GDM1 (cell line): ENCODE measurements around the gene SENP1.

Experiments used
- DNase-seq: peaks from one replicate; lab custom pipeline; 2025; lab: John Stamatoyannopoulos, UW

The SENP1 gene

DNA sequence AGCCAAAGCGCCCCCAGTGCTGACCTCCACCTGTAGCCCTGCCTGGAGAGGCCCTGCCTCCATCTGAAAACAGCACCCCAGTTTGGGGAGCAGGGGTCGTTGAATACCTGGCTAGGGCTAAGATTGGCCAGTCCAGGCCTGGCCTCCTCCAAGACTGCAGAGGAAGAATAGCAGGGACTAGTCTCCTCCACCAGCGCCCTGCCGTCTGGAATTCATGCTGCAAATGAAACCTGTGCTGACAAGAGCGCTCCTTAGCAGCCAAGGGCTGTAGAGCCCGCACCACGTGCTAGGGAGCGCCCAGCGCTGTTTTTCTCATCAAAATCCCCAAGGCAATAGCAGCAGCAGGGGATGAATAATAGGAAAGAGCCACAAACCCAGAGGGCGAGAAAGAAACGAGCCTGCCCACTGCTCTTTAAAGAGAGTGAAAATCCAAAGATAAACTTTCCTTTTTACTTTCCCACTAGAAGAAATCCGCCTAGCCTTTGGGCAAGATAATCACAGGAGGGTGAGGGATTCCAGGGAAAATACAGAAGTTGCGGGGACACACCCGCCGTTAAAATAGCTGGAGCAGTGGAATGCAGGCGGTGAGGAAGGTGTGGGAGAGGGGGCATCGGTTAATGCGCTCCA, 104.9 kb downstream of the SENP1 start:
- DNase-seq, result no peak

DNA sequence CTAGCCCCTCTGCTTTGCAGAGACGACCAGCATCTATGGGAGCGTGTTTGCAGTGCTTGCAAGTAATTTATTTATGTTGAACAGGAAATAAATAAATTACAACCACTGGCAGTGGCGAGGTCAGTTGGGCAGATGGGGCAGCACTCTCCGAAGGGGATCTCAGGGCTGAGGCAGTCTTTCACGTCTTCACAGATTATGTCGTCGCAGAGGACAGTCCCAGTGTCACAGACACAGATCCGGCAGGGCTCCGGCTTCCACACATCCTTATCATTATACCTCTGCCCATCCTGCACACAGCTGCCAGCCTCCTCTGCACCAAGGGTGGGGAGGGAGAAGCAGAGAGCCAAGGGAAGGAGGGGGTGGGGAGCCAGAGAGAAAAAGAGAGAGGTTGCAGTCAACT, 106.1 kb downstream of the SENP1 start:
- DNase-seq, result no peak

DNA sequence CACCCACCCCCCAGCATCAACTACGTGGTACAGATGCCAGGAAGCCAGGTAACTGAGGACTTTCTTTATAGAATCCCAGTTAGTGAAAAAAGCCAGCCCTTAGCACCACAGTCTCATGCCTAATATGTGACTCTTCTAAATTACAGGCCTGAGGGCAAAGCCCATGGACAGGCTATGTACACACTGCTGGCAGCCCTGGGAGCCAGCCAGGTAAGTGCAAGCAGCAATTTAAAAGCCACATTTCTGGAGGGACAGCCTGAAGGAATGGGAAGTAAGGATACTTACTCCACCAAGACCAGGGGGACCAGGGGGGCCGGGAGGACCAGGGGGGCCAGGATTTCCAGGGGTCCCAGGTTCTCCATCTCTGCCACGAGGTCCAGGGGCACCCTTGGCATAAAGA, 108.6 kb downstream of the SENP1 start:
- no peak for DNase-seq

GRCh38 chr12:47995981-47996401, 109.9 kb downstream of the SENP1 start:
- DNase-seq, result no peak

- DNase-seq, result no peak
Observed at GRCh38 chr12:47993491-47993890, 112.4 kb downstream of the SENP1 start.
